ENCODE data around the gene MRPL21. TPM values are rescaled to one million over a fixed set of nuclear protein-coding genes. Genes with fewer than 3 reads are reported as not detected.

The MRPL21 gene
- total RNA-seq, 1 donor from 2014 or later, result 69.1 TPM

- no peak overlapping the region for H3K27ac ChIP-seq (ENCODE audit: low read depth, low read length)
- peaks cover 3% of the 10 kb centered on the region for H3K4me1 ChIP-seq (ENCODE audit: insufficient read depth, low read length)
- TF ChIP-seq CTCF (IDR thresholded peaks at IDR 0.05; ENCODE audit: insufficient read depth, low read depth, low read length) (no peak), EZH2 (IDR thresholded peaks at IDR 0.05; ENCODE audit: insufficient read depth, low read length) (no peak)
- Mint-ChIP-seq H3K27ac (ENCODE audit: unreplicated experiment) (no peak overlapping the region), H3K27me3 (ENCODE audit: low read depth, unreplicated experiment) (no peaks in the 10 kb centered on the region), H3K4me1 (ENCODE audit: low read depth, unreplicated experiment) (peaks cover 9% of the 10 kb centered on the region), H3K4me3 (ENCODE audit: unreplicated experiment) (no peak overlapping the region), H3K36me3 (ENCODE audit: low read depth, unreplicated experiment) (peaks cover 7% of the 10 kb centered on the region), H3K9me3 (ENCODE audit: unreplicated experiment) (no peaks in the 10 kb centered on the region)
- no peaks in the 10 kb centered on the region for H3K27me3 ChIP-seq (ENCODE audit: insufficient read depth, low read length)
- no peak for DNase-seq (ENCODE audit: low read depth)
- H3K9me3 ChIP-seq (ENCODE audit: insufficient read depth, low read depth, low read length), result no peaks in the 10 kb centered on the region
- no peak overlapping the region for H3K9ac ChIP-seq (ENCODE audit: low read length)
- no peaks in the 10 kb centered on the region for H3K36me3 ChIP-seq (ENCODE audit: insufficient read depth, low read length)
- no peak overlapping the region for H3K4me3 ChIP-seq (ENCODE audit: insufficient read depth, low read depth, low read length)
- no peak overlapping the region for H2AFZ ChIP-seq (ENCODE audit: low read depth, low read length)
- H3K79me2 ChIP-seq (ENCODE audit: insufficient read depth, low read length), result no peaks in the 10 kb centered on the region
- no peaks in the 10 kb centered on the region for H4K20me1 ChIP-seq (ENCODE audit: insufficient read depth, low read length)
- no peak overlapping the region for H3K4me2 ChIP-seq (ENCODE audit: low read length)
- FAIRE-seq, result no peak
These were observed 37.9 kb upstream of the MRPL21 start for GRCh38 chr11:68941324-68942094.

GRCh38 chr11:68940651-68941323, 37.2 kb upstream of the MRPL21 start:
- no peak for FAIRE-seq
- no peaks in the 10 kb centered on the region for H3K9me3 Mint-ChIP-seq (ENCODE audit: unreplicated experiment)
- no peak overlapping the region for H2AFZ ChIP-seq (ENCODE audit: low read depth, low read length)

More at GRCh38 chr11:68940651-68941323, 37.2 kb upstream of the MRPL21 start:
- H3K36me3 Mint-ChIP-seq (ENCODE audit: low read depth, unreplicated experiment), result peaks cover 7% of the 10 kb centered on the region
- no peak overlapping the region for H3K4me3 Mint-ChIP-seq (ENCODE audit: unreplicated experiment)
- Histone ChIP-seq H3K9ac (ENCODE audit: low read length) (no peak overlapping the region), H3K79me2 (ENCODE audit: insufficient read depth, low read length) (no peaks in the 10 kb centered on the region), H3K4me3 (ENCODE audit: insufficient read depth, low read depth, low read length) (no peak overlapping the region), H3K9me3 (ENCODE audit: insufficient read depth, low read depth, low read length) (no peaks in the 10 kb centered on the region), H3K36me3 (ENCODE audit: insufficient read depth, low read length) (no peaks in the 10 kb centered on the region), H3K27ac (ENCODE audit: low read depth, low read length) (no peak overlapping the region), H4K20me1 (ENCODE audit: insufficient read depth, low read length) (no peaks in the 10 kb centered on the region), H3K4me1 (ENCODE audit: insufficient read depth, low read length) (no peaks in the 10 kb centered on the region), H3K27me3 (ENCODE audit: insufficient read depth, low read length) (no peaks in the 10 kb centered on the region), H3K4me2 (ENCODE audit: low read length) (no peak overlapping the region)
- no peak for DNase-seq (ENCODE audit: low read depth)
- no peaks in the 10 kb centered on the region for H3K27me3 Mint-ChIP-seq (ENCODE audit: low read depth, unreplicated experiment)
- H3K4me1 Mint-ChIP-seq (ENCODE audit: low read depth, unreplicated experiment), result peaks cover 5% of the 10 kb centered on the region
- no peak for TF ChIP-seq CTCF (IDR thresholded peaks at IDR 0.05; ENCODE audit: insufficient read depth, low read depth, low read length)
- TF ChIP-seq EZH2 (IDR thresholded peaks at IDR 0.05; ENCODE audit: insufficient read depth, low read length), result no peak
- H3K27ac Mint-ChIP-seq (ENCODE audit: unreplicated experiment), result no peak overlapping the region

Measured in astrocyte (in vitro differentiated cells and primary cell).